Measurements from ENCODE around the gene PDE9A. TPM values are rescaled to one million over a fixed set of nuclear protein-coding genes. Genes with fewer than 3 reads are reported as not detected.
"Not testable (repeated sequence)": the region's sequence is repeated elsewhere in the genome, so short reads cannot be mapped to it uniquely, and the experiment has no call there.

Gene PDE9A
- total RNA-seq, 4 donors from 2014 or later, result 92.4 to 478 (median 444) TPM

DNA sequence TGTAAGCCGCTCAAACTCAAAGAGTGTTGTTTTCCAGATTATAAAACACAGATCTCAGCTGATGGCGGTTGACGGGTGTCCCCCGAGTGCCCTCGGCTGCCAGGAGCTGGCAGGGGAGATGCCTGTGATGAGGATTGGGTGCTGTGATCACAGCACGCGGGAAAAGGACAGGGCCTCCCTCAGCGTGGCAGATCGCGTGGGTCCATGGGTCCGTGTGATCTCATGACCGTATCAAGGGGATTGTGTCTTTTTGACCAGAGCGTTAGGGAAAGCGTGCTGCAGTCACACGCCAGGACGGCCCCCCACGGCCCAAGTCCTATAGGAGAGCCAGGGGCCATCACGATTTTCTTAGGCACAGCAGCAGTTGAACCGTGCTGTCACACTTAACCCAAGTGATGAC, 51.9 kb downstream of the PDE9A start:
- DNase-seq, result no peak
- H3K4me3 ChIP-seq, result no peak overlapping the region

GRCh38 chr21:42705746-42706374, 52.4 kb downstream of the PDE9A start:
- no peaks in the 10 kb centered on the region for H3K9me3 ChIP-seq
- TF ChIP-seq, protein P1, sequence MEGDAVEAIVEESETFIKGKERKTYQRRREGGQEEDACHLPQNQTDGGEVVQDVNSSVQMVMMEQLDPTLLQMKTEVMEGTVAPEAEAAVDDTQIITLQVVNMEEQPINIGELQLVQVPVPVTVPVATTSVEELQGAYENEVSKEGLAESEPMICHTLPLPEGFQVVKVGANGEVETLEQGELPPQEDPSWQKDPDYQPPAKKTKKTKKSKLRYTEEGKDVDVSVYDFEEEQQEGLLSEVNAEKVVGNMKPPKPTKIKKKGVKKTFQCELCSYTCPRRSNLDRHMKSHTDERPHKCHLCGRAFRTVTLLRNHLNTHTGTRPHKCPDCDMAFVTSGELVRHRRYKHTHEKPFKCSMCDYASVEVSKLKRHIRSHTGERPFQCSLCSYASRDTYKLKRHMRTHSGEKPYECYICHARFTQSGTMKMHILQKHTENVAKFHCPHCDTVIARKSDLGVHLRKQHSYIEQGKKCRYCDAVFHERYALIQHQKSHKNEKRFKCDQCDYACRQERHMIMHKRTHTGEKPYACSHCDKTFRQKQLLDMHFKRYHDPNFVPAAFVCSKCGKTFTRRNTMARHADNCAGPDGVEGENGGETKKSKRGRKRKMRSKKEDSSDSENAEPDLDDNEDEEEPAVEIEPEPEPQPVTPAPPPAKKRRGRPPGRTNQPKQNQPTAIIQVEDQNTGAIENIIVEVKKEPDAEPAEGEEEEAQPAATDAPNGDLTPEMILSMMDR (IDR thresholded peaks at IDR 0.05), result no peak
- no peak for TF ChIP-seq POLR2A (IDR thresholded peaks at IDR 0.05)
- H3K27ac ChIP-seq, result no peak overlapping the region
- H3K36me3 ChIP-seq, result no peaks in the 10 kb centered on the region
- no peak for DNase-seq
- no peak overlapping the region for H3K4me3 ChIP-seq
- no peaks in the 10 kb centered on the region for H3K27me3 ChIP-seq
- no peaks in the 10 kb centered on the region for H3K4me1 ChIP-seq

More for the DNA sequence above, 51.9 kb downstream of the PDE9A start:
- H3K9me3 ChIP-seq, result no peaks in the 10 kb centered on the region
- H3K27me3 ChIP-seq, result no peaks in the 10 kb centered on the region
- no peaks in the 10 kb centered on the region for H3K4me1 ChIP-seq
- no peak overlapping the region for H3K27ac ChIP-seq
- H3K36me3 ChIP-seq, result no peaks in the 10 kb centered on the region
- TF ChIP-seq POLR2A (IDR thresholded peaks at IDR 0.05), result no peak
- TF ChIP-seq, protein P1 (IDR thresholded peaks at IDR 0.05), result no peak

- no peaks in the 10 kb centered on the region for H3K4me1 ChIP-seq
- no peak for TF ChIP-seq POLR2A (IDR thresholded peaks at IDR 0.05)
- TF ChIP-seq, protein P1 (IDR thresholded peaks at IDR 0.05), result no peak
- H3K27ac ChIP-seq, result no peak overlapping the region
- DNase-seq, result peak in 1 of 3 donors; percentile 37
- H3K36me3 ChIP-seq, result no peaks in the 10 kb centered on the region
- no peak overlapping the region for H3K4me3 ChIP-seq
- no peaks in the 10 kb centered on the region for H3K9me3 ChIP-seq
- no peaks in the 10 kb centered on the region for H3K27me3 ChIP-seq
Measured at GRCh38 chr21:42706765-42707164, 53.3 kb downstream of the PDE9A start.

DNA sequence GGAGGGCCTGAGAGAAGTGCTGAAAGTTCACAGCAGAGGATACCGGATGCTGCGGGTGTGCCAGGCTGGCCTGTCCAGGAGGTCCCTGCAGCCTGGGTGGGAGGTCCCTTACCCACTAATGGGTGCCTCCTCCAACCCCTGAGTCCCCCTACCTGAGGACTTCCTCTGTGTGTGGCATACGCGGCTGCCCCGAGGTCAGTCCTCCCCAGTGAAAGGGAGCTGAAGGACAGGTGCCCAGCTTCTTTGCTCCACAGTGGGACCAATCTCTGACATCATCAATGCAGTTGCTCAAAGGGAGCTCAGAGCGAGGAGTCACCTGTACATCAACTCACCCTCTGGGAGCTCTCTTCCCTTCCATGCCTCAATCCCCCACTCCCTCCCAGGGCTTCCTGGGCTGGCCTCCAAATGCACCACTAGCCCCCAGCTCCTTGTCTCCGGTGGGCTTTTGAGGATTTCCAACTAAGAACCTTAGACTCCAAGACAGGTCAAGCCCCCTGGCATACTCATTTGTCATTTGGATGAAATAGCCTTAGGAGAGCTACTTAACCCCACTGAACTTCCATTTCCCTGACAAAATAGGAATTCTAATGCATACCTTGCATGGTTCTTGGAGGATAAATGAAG, 53.9 kb downstream of the PDE9A start:
- Histone ChIP-seq H3K4me1 (no peaks in the 10 kb centered on the region), H3K4me3 (no peak overlapping the region), H3K36me3 (no peaks in the 10 kb centered on the region), H3K9me3 (no peaks in the 10 kb centered on the region), H3K27me3 (no peaks in the 10 kb centered on the region), H3K27ac (no peak overlapping the region)
- peak in 1 of 3 donors; percentile 26 for DNase-seq
- TF ChIP-seq, protein P1 (IDR thresholded peaks at IDR 0.05), result no peak
- no peak for TF ChIP-seq POLR2A (IDR thresholded peaks at IDR 0.05)

DNA sequence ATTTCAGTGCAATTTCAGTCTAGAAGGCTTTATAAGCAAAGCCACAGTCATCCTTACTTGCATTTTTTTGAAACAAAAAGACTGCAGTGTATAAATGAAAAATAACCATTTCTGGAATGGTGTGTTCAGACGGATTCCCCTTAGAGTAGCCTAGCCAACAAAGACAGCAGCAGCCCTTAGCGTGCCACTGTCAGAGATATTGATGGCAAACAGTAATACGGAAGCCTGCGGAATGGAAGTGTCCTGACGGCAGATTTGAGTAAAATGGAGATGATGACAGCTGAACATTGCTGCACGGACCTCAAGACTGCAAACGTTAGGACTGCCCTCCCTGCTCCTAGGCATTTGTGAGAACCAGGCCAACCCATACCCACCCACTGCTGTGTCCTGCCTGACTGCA, 54.7 kb downstream of the PDE9A start:
- H3K36me3 ChIP-seq, result no peaks in the 10 kb centered on the region
- H3K9me3 ChIP-seq, result no peaks in the 10 kb centered on the region
- DNase-seq, result no peak
- H3K4me1 ChIP-seq, result no peaks in the 10 kb centered on the region
- TF ChIP-seq POLR2A (IDR thresholded peaks at IDR 0.05), result no peak
- TF ChIP-seq, protein P1 (IDR thresholded peaks at IDR 0.05), result no peak
- H3K4me3 ChIP-seq, result no peak overlapping the region
- H3K27me3 ChIP-seq, result no peaks in the 10 kb centered on the region
- no peak overlapping the region for H3K27ac ChIP-seq

- H3K9me3 ChIP-seq, H3K27ac ChIP-seq, H3K4me3 ChIP-seq, DNase-seq, H3K4me1 ChIP-seq, H3K27me3 ChIP-seq, H3K36me3 ChIP-seq: not testable (repeated sequence)
Measured at GRCh38 chr21:42708916-42709315, 55.5 kb downstream of the PDE9A start.
